RWPE1 (cell line): ENCODE measurements around the gene WDR18.

Experiments
- CTCF ChIA-PET: fragments of 350-600 bp; sonication (Branson Sonifier 250); formaldehyde crosslinking; extraction: SDS; loops from one replicate; lab custom pipeline; 2021; lab: Yijun Ruan, JAX
- POLR2A ChIA-PET: fragments of 400-600 bp; formaldehyde crosslinking; extraction: SDS; loops from one replicate; lab custom pipeline; 2020; ENCODE audit warnings: antibody characterized with exemption; ENCODE audit not compliant: low non-redundant PET; lab: Yijun Ruan, JAX
- DNase-seq: peaks from one replicate; pipeline ENCODE4 v3.0.0; 2012; ENCODE audit warnings: low spot score
- H3K27ac ChIP-seq: fragments of 450-650 bp; 2 replicates; pipeline ENCODE4 v1.5.1; 2017
- CTCF ChIP-seq: fragments of 450-650 bp; conservative IDR thresholded peaks from 2 replicates; pipeline ENCODE4 v1.5.1; 2017; ENCODE audit warnings: low read depth, mild to moderate bottlenecking

Gene WDR18

GRCh38 chr19:964761-965694, 19.1 kb upstream of the WDR18 start:
- ChIA-PET POLR2A (no interaction called here), CTCF (interaction anchor here (1.1 to 1.2 kb wide), 2 partner anchors 18 to 42 kb away, joined by 3 to 5 read pairs; no protein-coding TSS in a partner anchor)
- no peak overlapping the region for H3K27ac ChIP-seq
- no peak for TF ChIP-seq CTCF
- DNase-seq, result no peak

- no peak for TF ChIP-seq CTCF
- no peak overlapping the region for H3K27ac ChIP-seq
- ChIA-PET POLR2A (no interaction called here), CTCF (no interaction called here)
- no peak for DNase-seq
These were observed 17.6 kb upstream of the WDR18 start for GRCh38 chr19:966485-967088.

- ChIA-PET CTCF (interaction anchor here (0.6 to 0.8 kb wide), 4 partner anchors 17 to 60 kb away, joined by 3 to 4 read pairs (median 3); no protein-coding TSS in a partner anchor), POLR2A (no interaction called here)
- DNase-seq, result no peak
- no peak overlapping the region for H3K27ac ChIP-seq
- TF ChIP-seq CTCF, result peak; percentile 51
These were observed 13.4 kb upstream of the WDR18 start for GRCh38 chr19:970695-971094.

DNA sequence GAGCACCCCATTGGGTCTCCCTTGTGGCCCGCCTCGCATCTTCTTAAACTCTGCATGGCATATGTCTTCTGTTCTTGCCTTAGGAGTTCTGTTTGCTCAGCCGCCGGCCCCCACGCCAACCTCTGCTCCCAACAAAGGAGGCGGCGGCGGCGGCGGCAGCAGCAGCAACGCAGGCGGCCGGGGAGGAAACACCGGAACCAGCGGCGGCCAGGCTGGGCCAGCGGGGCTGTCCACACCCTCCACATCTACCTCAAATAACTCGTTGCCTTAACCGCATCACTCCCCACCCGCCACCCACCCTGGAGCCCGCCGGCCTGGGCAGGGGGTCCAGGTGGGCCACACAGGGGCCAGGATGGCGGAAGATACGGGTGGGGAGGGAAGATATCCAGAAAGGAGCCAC, 12.3 kb upstream of the WDR18 start:
- H3K27ac ChIP-seq, result no peak overlapping the region
- no peak for TF ChIP-seq CTCF
- DNase-seq, result no peak
- ChIA-PET CTCF (no interaction called here), POLR2A (no interaction called here)

DNA sequence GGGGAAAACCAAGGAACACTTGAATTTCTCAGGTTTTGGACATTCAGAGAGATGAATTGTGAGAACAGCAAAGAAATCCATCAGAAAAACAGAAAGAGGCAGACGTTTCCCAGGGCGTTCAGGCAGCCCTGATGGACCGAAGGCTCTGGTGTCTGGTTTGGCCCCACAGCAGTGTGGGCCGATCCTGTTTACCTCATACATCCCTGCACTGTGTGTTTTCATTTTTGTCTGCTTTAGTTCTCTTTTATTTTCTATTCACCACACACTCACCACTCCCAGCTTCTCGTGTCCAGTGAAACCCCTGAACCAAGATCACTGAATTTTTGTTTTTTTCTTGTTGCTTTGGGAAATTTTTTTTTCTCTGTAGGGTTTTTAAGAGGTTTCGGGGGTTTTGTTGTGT, 11.9 kb upstream of the WDR18 start:
- ChIA-PET CTCF (no interaction called here), POLR2A (no interaction called here)
- H3K27ac ChIP-seq, result no peak overlapping the region
- no peak for TF ChIP-seq CTCF
- no peak for DNase-seq

GRCh38 chr19:973726-974563, 10.2 kb upstream of the WDR18 start:
- ChIA-PET POLR2A (no interaction called here), CTCF (interaction anchor here (0.8 kb wide), 1 partner anchor 54 kb away, joined by 5 read pairs; no protein-coding TSS in a partner anchor)
- no peak overlapping the region for H3K27ac ChIP-seq
- DNase-seq, result no peak
- TF ChIP-seq CTCF, result no peak
